ENCODE results near the gene CLDN34. TPM values are rescaled to one million over a fixed set of nuclear protein-coding genes. Genes with fewer than 3 reads are reported as not detected.
A peak's percentile ranks its signal among the peaks of the same experiment; 100 is the strongest.

The CLDN34 gene
- total and polyA plus RNA-seq, 4 donors, result 0.50 TPM; not detected in 3

DNA sequence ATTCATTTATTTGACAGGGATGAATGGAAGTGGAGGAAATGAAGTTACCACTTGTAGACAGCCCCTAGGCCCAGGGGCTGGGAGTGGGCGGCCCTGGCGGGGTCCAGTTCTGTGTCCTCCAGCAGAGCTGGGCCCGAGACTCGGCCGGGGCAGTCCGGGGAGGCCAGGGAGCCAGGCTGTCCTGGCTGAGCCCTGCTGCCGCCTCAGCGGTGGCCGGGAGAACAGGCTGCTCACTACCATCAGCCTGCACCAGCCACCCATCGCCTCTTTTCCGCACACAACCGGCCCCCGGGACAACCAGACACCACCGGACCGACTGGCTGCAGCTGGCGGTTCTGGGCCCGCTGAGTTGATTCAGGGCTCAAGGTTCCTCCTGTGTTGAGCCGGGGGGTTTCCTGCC, 25.6 kb downstream of the CLDN34 start (continued):
- no peak for TF ChIP-seq REST (IDR thresholded peaks at IDR 0.05)

DNA sequence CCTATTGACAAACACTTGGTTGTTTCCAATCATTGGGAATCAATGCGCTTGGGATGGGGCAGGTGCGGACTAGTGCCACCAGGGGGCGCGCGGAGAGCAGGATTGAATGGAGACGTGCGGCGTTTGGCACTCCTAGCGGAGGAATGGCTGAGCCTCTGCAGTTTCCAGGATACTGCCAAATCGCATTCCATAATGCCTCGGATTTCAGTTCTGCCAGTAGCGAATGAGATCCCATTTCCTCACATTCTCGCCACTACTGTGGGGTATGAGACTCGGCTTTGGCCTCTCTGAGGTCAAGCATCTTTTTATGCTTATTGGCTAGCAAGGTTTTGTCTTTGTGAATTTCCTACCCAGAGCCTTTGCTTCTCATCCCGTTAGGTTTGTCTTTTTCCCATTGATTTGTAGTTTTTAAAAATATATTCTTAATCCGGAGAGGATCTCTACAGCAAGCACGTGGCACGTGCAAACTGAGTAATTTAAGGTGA, 28.7 kb downstream of the CLDN34 start:
- Histone ChIP-seq H3K27me3 (ENCODE audit: control insufficient read depth in 4 of 4, insufficient read depth in 4 of 4, low read length in 3 of 4) (no peaks in the 10 kb centered on the region), H3K9me3 (ENCODE audit: control insufficient read depth in 4 of 4, low read length in 3 of 4) (no peaks in the 10 kb centered on the region), H3K4me3 (ENCODE audit: low read depth in 1 of 3, low read length in 3 of 3) (no peak overlapping the region), H3K27ac (ENCODE audit: low read depth in 1 of 2, low read length in 2 of 2) (no peak overlapping the region), H3K4me1 (ENCODE audit: control insufficient read depth in 4 of 4, insufficient read depth in 4 of 4, low read length in 3 of 4) (no peaks in the 10 kb centered on the region), H3K9ac (ENCODE audit: low read depth in 1 of 2, low read length in 2 of 2) (no peak overlapping the region), H3K36me3 (ENCODE audit: control insufficient read depth in 4 of 4, insufficient read depth in 3 of 4, low read depth in 1 of 4, low read length in 3 of 4) (no peaks in the 10 kb centered on the region)
- peak; percentile 79 for DNase-seq (ENCODE audit: low spot score)
- TF ChIP-seq SP1 (IDR thresholded peaks at IDR 0.05) (no peak), FOXA1 (IDR thresholded peaks at IDR 0.05) (peak; percentile 14), RAD21 (IDR thresholded peaks at IDR 0.05) (peak; percentile 98 to 99), RXRA (IDR thresholded peaks at IDR 0.05) (peak in 1 of 2 donors; percentile 16)
- TF ChIP-seq, protein P1, sequence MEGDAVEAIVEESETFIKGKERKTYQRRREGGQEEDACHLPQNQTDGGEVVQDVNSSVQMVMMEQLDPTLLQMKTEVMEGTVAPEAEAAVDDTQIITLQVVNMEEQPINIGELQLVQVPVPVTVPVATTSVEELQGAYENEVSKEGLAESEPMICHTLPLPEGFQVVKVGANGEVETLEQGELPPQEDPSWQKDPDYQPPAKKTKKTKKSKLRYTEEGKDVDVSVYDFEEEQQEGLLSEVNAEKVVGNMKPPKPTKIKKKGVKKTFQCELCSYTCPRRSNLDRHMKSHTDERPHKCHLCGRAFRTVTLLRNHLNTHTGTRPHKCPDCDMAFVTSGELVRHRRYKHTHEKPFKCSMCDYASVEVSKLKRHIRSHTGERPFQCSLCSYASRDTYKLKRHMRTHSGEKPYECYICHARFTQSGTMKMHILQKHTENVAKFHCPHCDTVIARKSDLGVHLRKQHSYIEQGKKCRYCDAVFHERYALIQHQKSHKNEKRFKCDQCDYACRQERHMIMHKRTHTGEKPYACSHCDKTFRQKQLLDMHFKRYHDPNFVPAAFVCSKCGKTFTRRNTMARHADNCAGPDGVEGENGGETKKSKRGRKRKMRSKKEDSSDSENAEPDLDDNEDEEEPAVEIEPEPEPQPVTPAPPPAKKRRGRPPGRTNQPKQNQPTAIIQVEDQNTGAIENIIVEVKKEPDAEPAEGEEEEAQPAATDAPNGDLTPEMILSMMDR (IDR thresholded peaks at IDR 0.05; ENCODE audit: low read depth, low read length, missing input control), result peak; percentile 98
- WGBS, result 23% methylated on average over 18 of the region's 18 CpGs

DNA sequence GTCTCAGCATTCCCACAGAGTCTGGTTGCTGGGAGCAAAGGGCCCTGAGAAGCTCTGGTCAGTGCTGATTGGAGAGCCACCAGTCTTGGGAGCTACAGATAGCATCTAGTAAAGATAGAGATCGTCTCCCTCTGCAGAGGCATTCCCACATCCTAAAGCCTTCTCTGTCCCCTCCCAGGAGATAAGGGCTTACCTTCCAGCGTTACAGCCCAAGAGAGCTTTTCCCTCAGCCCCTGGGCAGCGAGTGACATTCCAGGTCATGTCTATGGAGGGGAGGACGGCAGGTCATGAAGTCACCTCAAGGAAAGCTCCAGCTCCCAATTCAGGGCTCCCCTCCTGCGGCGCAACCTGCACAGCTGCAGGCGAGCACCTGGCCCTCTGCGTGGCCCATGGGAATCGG, 29.9 kb downstream of the CLDN34 start:
- WGBS, result 95% methylated on average over 9 of the region's 9 CpGs
- H3K9me3 ChIP-seq (ENCODE audit: control insufficient read depth in 4 of 4, low read length in 3 of 4), result no peaks in the 10 kb centered on the region

More for the DNA sequence above, 29.9 kb downstream of the CLDN34 start:
- Histone ChIP-seq H3K27ac (ENCODE audit: low read depth in 1 of 2, low read length in 2 of 2) (no peak overlapping the region), H3K4me3 (ENCODE audit: low read depth in 1 of 3, low read length in 3 of 3) (no peak overlapping the region), H3K4me1 (ENCODE audit: control insufficient read depth in 4 of 4, insufficient read depth in 4 of 4, low read length in 3 of 4) (no peaks in the 10 kb centered on the region), H3K9ac (ENCODE audit: low read depth in 1 of 2, low read length in 2 of 2) (no peak overlapping the region), H3K36me3 (ENCODE audit: control insufficient read depth in 4 of 4, insufficient read depth in 3 of 4, low read depth in 1 of 4, low read length in 3 of 4) (no peaks in the 10 kb centered on the region), H3K27me3 (ENCODE audit: control insufficient read depth in 4 of 4, insufficient read depth in 4 of 4, low read length in 3 of 4) (no peaks in the 10 kb centered on the region)
- DNase-seq (ENCODE audit: low spot score), result no peak
- TF ChIP-seq, protein P2, sequence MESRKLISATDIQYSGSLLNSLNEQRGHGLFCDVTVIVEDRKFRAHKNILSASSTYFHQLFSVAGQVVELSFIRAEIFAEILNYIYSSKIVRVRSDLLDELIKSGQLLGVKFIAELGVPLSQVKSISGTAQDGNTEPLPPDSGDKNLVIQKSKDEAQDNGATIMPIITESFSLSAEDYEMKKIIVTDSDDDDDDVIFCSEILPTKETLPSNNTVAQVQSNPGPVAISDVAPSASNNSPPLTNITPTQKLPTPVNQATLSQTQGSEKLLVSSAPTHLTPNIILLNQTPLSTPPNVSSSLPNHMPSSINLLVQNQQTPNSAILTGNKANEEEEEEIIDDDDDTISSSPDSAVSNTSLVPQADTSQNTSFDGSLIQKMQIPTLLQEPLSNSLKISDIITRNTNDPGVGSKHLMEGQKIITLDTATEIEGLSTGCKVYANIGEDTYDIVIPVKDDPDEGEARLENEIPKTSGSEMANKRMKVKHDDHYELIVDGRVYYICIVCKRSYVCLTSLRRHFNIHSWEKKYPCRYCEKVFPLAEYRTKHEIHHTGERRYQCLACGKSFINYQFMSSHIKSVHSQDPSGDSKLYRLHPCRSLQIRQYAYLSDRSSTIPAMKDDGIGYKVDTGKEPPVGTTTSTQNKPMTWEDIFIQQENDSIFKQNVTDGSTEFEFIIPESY (IDR thresholded peaks at IDR 0.05), result no peak
- TF ChIP-seq MAX (IDR thresholded peaks at IDR 0.05), result no peak
- TF ChIP-seq JUND (IDR thresholded peaks at IDR 0.05), result no peak
- TF ChIP-seq REST (IDR thresholded peaks at IDR 0.05), result no peak
- no peak for TF ChIP-seq HNF4A (conservative IDR thresholded peaks at IDR 0.05)
- TF ChIP-seq GABPA (IDR thresholded peaks at IDR 0.05 in 1 of 2, conservative IDR thresholded peaks at IDR 0.05 in 1 of 2), result no peak
